Measurements from ENCODE around the gene TNN.

- TF ChIP-seq CTCF (conservative IDR thresholded peaks at IDR 0.05; ENCODE audit: low read depth, low read length): no peak
- no peak for TF ChIP-seq EZH2 (IDR thresholded peaks at IDR 0.05; ENCODE audit: borderline replicate concordance, low read depth, low read length, poor library complexity, severe bottlenecking)
Observed at GRCh38 chr1:175130649-175131045, 63.0 kb downstream of the TNN start.

All from A673 (cell line).